Measurements from ENCODE around the gene NBDY. TPM values are rescaled to one million over a fixed set of nuclear protein-coding genes. Genes with fewer than 3 reads are reported as not detected.
"Not testable (repeated sequence)": the region's sequence is repeated elsewhere in the genome, so short reads cannot be mapped to it uniquely, and the experiment has no call there.

NBDY gene
- total RNA-seq, 2 donors from 2014 or later, result 52.3 to 63.6 TPM

- Mint-ChIP-seq H3K36me3 (peaks cover 7 to 10% of the 10 kb centered on the region in 2 donors), H3K9me3 (no peaks in the 10 kb centered on the region), H3K27ac (peak overlapping the region in 1 of 2 donors; percentile 76)
- ATAC-seq, result no peak
- DNase-seq (ENCODE audit: low spot score in 2 of 2), result no peak
These were observed 32.1 kb downstream of the NBDY start for GRCh38 chrX:56761167-56761566.

GRCh38 chrX:56762220-56762619 is 33.2 kb downstream of the NBDY start:
- no peak for DNase-seq (ENCODE audit: low spot score in 2 of 2)
- Mint-ChIP-seq H3K9me3 (no peaks in the 10 kb centered on the region), H3K36me3 (peaks cover 11 to 14% of the 10 kb centered on the region in 2 donors), H3K27ac (peak overlapping the region; percentile 93 to 97)
- peak; percentile 56 to 76 for ATAC-seq

GRCh38 chrX:56762707-56763555 is 33.9 kb downstream of the NBDY start:
- Mint-ChIP-seq H3K27ac (peak overlapping the region; percentile 93 to 97), H3K9me3 (no peaks in the 10 kb centered on the region), H3K36me3 (peaks cover 11 to 14% of the 10 kb centered on the region in 2 donors)
- no peak for DNase-seq (ENCODE audit: low spot score in 2 of 2)
- peak; percentile 22 to 28 for ATAC-seq

GRCh38 chrX:56763556-56764152 is 34.6 kb downstream of the NBDY start:
- no peak for ATAC-seq
- Mint-ChIP-seq H3K36me3 (peaks cover 11 to 14% of the 10 kb centered on the region in 2 donors), H3K9me3 (no peaks in the 10 kb centered on the region), H3K27ac (peak overlapping the region; percentile 60 to 93)
- DNase-seq (ENCODE audit: low spot score in 2 of 2), result no peak

GRCh38 chrX:56764153-56764974 is 35.3 kb downstream of the NBDY start:
- DNase-seq (ENCODE audit: low spot score in 2 of 2) (peak in 1 of 2 donors; percentile 62), ATAC-seq (peak; percentile 62 to 81)
- no peaks in the 10 kb centered on the region for H3K9me3 Mint-ChIP-seq
- peaks cover 11 to 14% of the 10 kb centered on the region in 2 donors for H3K36me3 Mint-ChIP-seq
- peak overlapping the region; percentile 93 to 97 for H3K27ac Mint-ChIP-seq

GRCh38 chrX:56764975-56765791 is 36.1 kb downstream of the NBDY start:
- DNase-seq (ENCODE audit: low spot score in 2 of 2) (no peak), ATAC-seq (peak; percentile 11 to 14)
- H3K9me3 Mint-ChIP-seq, result no peaks in the 10 kb centered on the region

GRCh38 chrX:56765811-56766553 is 36.9 kb downstream of the NBDY start:
- peaks cover 11 to 14% of the 10 kb centered on the region in 2 donors for H3K36me3 Mint-ChIP-seq
- no peaks in the 10 kb centered on the region for H3K9me3 Mint-ChIP-seq
- no peak for ATAC-seq
- H3K27ac Mint-ChIP-seq, result peak overlapping the region; percentile 93 to 97
- DNase-seq (ENCODE audit: low spot score in 2 of 2), result no peak

More at GRCh38 chrX:56764975-56765791, 36.1 kb downstream of the NBDY start:
- H3K27ac Mint-ChIP-seq, result peak overlapping the region; percentile 93 to 97
- peaks cover 11 to 14% of the 10 kb centered on the region in 2 donors for H3K36me3 Mint-ChIP-seq

- H3K27ac Mint-ChIP-seq, result peak overlapping the region; percentile 93 to 97
- H3K9me3 Mint-ChIP-seq, result no peaks in the 10 kb centered on the region
- DNase-seq (ENCODE audit: low spot score in 2 of 2) (no peak), ATAC-seq (no peak)
- peaks cover 11 to 14% of the 10 kb centered on the region in 2 donors for H3K36me3 Mint-ChIP-seq
These were observed 37.7 kb downstream of the NBDY start for GRCh38 chrX:56766554-56767347.

GRCh38 chrX:56767348-56768119 is 38.5 kb downstream of the NBDY start:
- not testable (repeated sequence) for DNase-seq (ENCODE audit: low spot score in 2 of 2); ATAC-seq; H3K9me3 Mint-ChIP-seq; H3K27ac Mint-ChIP-seq
- H3K36me3 Mint-ChIP-seq, result peaks cover 11 to 14% of the 10 kb centered on the region in 2 donors

- peaks cover 11 to 14% of the 10 kb centered on the region in 2 donors for H3K36me3 Mint-ChIP-seq
- not testable (repeated sequence) for H3K9me3 Mint-ChIP-seq; ATAC-seq; H3K27ac Mint-ChIP-seq; DNase-seq (ENCODE audit: low spot score in 2 of 2)
These were observed 39.1 kb downstream of the NBDY start for GRCh38 chrX:56768120-56768660.

- not testable (repeated sequence) for H3K36me3 Mint-ChIP-seq; H3K9me3 Mint-ChIP-seq; H3K27ac Mint-ChIP-seq; DNase-seq (ENCODE audit: low spot score in 2 of 2); ATAC-seq
These were observed 43.9 kb downstream of the NBDY start for GRCh38 chrX:56772675-56773521.

GRCh38 chrX:56773522-56774060 is 44.5 kb downstream of the NBDY start:
- H3K9me3 Mint-ChIP-seq; DNase-seq (ENCODE audit: low spot score in 2 of 2); H3K36me3 Mint-ChIP-seq; H3K27ac Mint-ChIP-seq; ATAC-seq: not testable (repeated sequence)

Data from activated naive CD4-positive, alpha-beta T cell treated with anti-CD3 and anti-CD28 coated beads, Interleukin-2, amount 50 U/mL, for 72 hours (primary cell).